ENCODE measurements around the gene ATAD3A. TPM values are rescaled to one million over a fixed set of nuclear protein-coding genes. Genes with fewer than 3 reads are reported as not detected.

ATAD3A gene
- total RNA-seq, 1 experiment from 2014 or later = 63.2 TPM

DNA sequence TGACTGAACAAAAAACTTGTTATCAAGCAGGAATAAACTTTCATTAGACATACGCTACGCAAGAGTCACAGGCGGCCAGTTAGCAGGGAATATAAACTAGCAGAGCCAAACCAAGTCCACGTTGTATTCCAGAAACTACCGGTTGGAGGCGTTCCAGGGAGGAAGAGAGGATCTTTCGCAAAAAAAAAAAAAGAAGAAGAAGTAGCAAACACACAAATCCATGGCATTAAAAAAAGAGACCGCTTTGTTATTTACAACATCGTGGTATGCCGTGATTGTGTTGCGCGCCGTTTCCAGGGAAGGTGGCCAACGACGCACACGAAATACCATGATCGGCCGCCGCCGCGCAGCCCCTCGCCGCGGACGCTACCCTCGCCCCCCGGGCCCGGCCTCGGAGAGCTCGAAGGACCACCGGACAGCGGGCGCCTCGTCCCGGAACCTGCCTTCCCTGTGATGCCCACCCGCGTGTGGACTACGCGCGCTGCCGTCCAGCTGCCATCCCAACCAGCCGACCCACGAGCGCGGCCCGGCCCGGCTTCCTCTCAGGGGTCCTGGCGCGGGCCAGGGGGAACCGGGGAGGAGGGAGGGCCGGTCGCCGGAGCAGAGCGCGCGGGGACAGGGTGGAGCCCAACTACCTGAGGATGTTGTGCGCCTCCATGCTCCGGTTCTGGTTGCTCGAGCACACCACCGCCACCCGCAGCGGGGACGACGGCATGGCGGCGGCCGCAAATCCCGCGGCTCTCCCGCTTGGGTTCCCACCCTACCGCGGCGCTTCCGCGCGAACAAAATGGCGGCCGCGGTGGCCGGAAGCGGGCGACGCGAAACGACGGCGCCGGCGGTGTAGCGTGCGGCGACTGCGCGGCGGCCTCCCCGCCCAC is 62.1 kb downstream of the ATAD3A start:
- TF ChIP-seq, protein P1, sequence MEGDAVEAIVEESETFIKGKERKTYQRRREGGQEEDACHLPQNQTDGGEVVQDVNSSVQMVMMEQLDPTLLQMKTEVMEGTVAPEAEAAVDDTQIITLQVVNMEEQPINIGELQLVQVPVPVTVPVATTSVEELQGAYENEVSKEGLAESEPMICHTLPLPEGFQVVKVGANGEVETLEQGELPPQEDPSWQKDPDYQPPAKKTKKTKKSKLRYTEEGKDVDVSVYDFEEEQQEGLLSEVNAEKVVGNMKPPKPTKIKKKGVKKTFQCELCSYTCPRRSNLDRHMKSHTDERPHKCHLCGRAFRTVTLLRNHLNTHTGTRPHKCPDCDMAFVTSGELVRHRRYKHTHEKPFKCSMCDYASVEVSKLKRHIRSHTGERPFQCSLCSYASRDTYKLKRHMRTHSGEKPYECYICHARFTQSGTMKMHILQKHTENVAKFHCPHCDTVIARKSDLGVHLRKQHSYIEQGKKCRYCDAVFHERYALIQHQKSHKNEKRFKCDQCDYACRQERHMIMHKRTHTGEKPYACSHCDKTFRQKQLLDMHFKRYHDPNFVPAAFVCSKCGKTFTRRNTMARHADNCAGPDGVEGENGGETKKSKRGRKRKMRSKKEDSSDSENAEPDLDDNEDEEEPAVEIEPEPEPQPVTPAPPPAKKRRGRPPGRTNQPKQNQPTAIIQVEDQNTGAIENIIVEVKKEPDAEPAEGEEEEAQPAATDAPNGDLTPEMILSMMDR (IDR thresholded peaks at IDR 0.05; ENCODE audit: unreplicated experiment) = no peak
- Mint-ChIP-seq H3K27ac (ENCODE audit: low read depth, unreplicated experiment) (peak overlapping the region; percentile 99), H3K4me1 (ENCODE audit: insufficient read depth, unreplicated experiment) (peaks cover 6% of the 10 kb centered on the region), H3K36me3 (ENCODE audit: insufficient read depth, unreplicated experiment) (peaks cover 42% of the 10 kb centered on the region), H3K27me3 (ENCODE audit: insufficient read depth, unreplicated experiment) (no peaks in the 10 kb centered on the region), H3K4me3 (ENCODE audit: unreplicated experiment) (peak overlapping the region; percentile 75), H3K9me3 (ENCODE audit: unreplicated experiment) (no peaks in the 10 kb centered on the region)
- intact Hi-C loops (cut with micrococcal nuclease) = loop anchor here (2.0 kb wide), 1 partner anchor 41 kb away; the partner anchor contains the start of gene MIB2
- ChIA-PET POLR2A (interaction anchor here (0.6 to 2.6 kb wide), 3 partner anchors 17 to 95 kb away, joined by 3 to 29 read pairs (median 3); partner anchors contain the start of gene MIB2), CTCF (interaction anchor here (0.6 to 0.7 kb wide), 2 partner anchors 45 to 104 kb away, joined by 3 to 4 read pairs; no protein-coding TSS in a partner anchor)
- no TSS peak for BruUV-seq (replicated peaks)
- DNase-seq (ENCODE audit: unreplicated experiment) = peak; percentile 62

DNA sequence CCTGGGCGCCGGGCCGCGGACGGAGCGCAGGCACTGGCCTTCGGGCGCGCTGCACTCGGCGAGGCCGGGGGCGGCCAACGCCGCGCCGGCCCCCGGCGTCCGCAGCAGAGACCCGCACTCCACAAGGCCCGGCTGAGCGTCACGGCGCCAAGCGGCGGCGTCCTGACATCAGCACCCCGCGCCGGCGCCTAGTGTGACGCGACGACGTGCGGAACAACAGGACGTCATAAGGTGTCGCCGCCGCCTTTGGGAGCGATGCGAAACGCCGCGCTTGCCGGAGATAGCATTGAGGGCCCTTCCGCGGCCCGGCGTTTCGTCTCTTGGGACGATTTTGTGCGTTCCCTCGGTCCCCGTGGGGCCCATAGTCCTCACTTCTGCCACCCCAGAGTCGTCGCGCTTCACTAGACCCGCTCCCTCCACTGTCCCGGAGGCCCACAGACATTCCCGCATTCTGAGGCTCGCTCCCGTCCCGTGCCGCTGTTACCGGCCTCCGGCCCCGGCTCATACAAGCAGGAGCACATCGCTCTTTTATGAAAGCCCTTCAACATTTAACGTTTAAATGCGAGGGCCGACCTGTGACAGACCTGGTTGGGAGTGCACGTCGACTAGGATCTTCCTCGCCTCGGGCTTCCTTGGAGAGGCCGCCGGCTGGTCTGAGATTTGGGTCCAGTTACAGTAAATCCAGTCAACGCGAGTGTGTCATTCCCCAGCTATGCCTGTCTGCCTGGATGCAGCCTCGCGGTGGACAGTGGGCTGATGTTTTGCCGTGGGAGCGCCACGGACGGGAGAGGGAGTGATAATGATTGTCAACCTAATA is 63.0 kb downstream of the ATAD3A start, which contains the start of gene SSU72:
SSU72 (minus strand) TSS at position 143 of the 817 bp plus-strand sequence. CDS start 306 bp downstream, outside the sequence.
- peak within 1 kb of the TSS; percentile 75 for H3K4me3 Mint-ChIP-seq (ENCODE audit: unreplicated experiment)
- H3K9me3 Mint-ChIP-seq (ENCODE audit: unreplicated experiment) = no peaks in the 10 kb centered on the region
- ChIA-PET POLR2A (interaction anchor here (1.9 to 2.6 kb wide), 2 partner anchors 40 kb away, joined by 14 to 29 read pairs; partner anchors contain the start of gene MIB2), CTCF (interaction anchor here (0.6 to 0.7 kb wide), 2 partner anchors 44 to 104 kb away, joined by 3 to 4 read pairs; no protein-coding TSS in a partner anchor)
- H3K27ac Mint-ChIP-seq (ENCODE audit: low read depth, unreplicated experiment) = peak within 1 kb of the TSS; percentile 99
- peaks cover 37% of the 10 kb centered on the region for H3K36me3 Mint-ChIP-seq (ENCODE audit: insufficient read depth, unreplicated experiment)
- H3K4me1 Mint-ChIP-seq (ENCODE audit: insufficient read depth, unreplicated experiment) = peaks cover 2% of the 10 kb centered on the region
- TSS peak; percentile 91 for BruUV-seq (replicated peaks)
- DNase-seq (ENCODE audit: unreplicated experiment) = peak; percentile 93
- intact Hi-C loops (cut with micrococcal nuclease) = loop anchor here (2.0 kb wide), 1 partner anchor 40 kb away; the partner anchor contains the start of gene MIB2
- TF ChIP-seq, protein P1 (IDR thresholded peaks at IDR 0.05; ENCODE audit: unreplicated experiment) = no peak
- no peaks in the 10 kb centered on the region for H3K27me3 Mint-ChIP-seq (ENCODE audit: insufficient read depth, unreplicated experiment)

DNA sequence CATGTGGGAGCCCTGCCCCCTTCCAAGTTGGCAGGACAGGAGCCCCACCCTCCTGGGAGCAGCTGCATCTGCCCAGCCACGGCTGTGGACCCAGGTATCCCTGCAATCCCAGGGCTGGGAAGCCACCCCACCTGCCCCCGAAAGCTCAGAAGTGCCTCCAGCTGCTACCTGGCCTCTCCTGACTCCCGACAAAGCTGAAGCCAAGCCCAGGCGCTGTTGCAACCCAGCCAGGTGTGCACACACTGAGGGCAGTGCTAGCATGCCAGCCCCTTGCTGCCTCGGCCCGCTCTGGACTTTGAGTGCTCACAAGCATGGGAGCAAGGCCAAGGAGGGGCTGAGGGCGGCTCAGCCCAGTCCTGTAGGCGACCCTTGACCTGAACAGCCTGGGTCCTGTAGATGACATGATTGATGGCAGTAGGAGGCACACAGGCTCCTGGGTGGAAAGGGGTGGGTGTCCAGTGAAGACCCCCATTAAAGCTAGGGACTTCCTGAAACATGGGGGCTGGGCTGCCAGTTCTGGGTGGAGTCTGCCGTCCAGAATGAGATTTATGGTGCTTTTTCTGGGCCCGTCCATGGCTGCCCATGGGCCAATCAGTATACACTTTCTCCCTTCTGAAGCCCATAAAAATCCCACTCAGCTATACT is 65.5 kb downstream of the ATAD3A start:
- intact Hi-C loops (cut with micrococcal nuclease) = no loop called here
- no peaks in the 10 kb centered on the region for H3K9me3 Mint-ChIP-seq (ENCODE audit: unreplicated experiment)
- TF ChIP-seq, protein P1 (IDR thresholded peaks at IDR 0.05; ENCODE audit: unreplicated experiment) = no peak
- ChIA-PET POLR2A (interaction anchor here (0.9 to 2.3 kb wide), 2 partner anchors 25 to 38 kb away, joined by 5 to 7 read pairs; partner anchors contain the start of gene MIB2), CTCF (interaction anchor here (0.6 to 1.1 kb wide), 2 partner anchors 37 to 330 kb away, joined by 3 to 5 read pairs; no protein-coding TSS in a partner anchor)
- H3K27ac Mint-ChIP-seq (ENCODE audit: low read depth, unreplicated experiment) = no peak overlapping the region
- DNase-seq (ENCODE audit: unreplicated experiment) = no peak
- H3K36me3 Mint-ChIP-seq (ENCODE audit: insufficient read depth, unreplicated experiment) = peaks cover 13% of the 10 kb centered on the region
- no peak overlapping the region for H3K4me3 Mint-ChIP-seq (ENCODE audit: unreplicated experiment)
- BruUV-seq (replicated peaks) = no TSS peak
- no peaks in the 10 kb centered on the region for H3K4me1 Mint-ChIP-seq (ENCODE audit: insufficient read depth, unreplicated experiment)
- peaks cover 11% of the 10 kb centered on the region for H3K27me3 Mint-ChIP-seq (ENCODE audit: insufficient read depth, unreplicated experiment)

Measured in MCF 10A (cell line).